Neural cell (in vitro differentiated cells): Measurements from ENCODE around the gene PLA2G4C.

Source experiments
- CTCF ChIP-seq: fragments of 450-650 bp; IDR thresholded peaks from 2 replicates; pipeline ENCODE4 v1.5.1; 2014; ENCODE audit warnings: antibody characterized with exemption, mild to moderate bottlenecking, moderate library complexity; ENCODE audit not compliant: poor library complexity, severe bottlenecking
- EZH2 ChIP-seq: fragments of 200-600, 300-800 bp; shearing (Covaris generic), sonication (generic); IDR thresholded peaks from 2 replicates; pipeline ENCODE4 v1.6.1; 2014; ENCODE audit warnings: antibody characterized with exemption, low read length, borderline replicate concordance, mild to moderate bottlenecking; ENCODE audit not compliant: insufficient read depth, poor library complexity, severe bottlenecking
- POLR2AphosphoS5 ChIP-seq: IDR thresholded peaks from 2 replicates; pipeline ENCODE4 v1.6.1; 2012
- SMC3 ChIP-seq: fragments of 450-650 bp; conservative IDR thresholded peaks from 2 replicates; pipeline ENCODE4 v1.6.1; 2014; ENCODE audit warnings: antibody characterized with exemption, mild to moderate bottlenecking, moderate library complexity; ENCODE audit not compliant: poor library complexity
- TAF1 ChIP-seq: IDR thresholded peaks from 2 replicates; pipeline ENCODE4 v1.6.1; 2012; ENCODE audit warnings: low read depth

- no peak for TF ChIP-seq CTCF
- no peak for TF ChIP-seq POLR2AphosphoS5
- TF ChIP-seq EZH2 = no peak
- TF ChIP-seq TAF1 = no peak
- TF ChIP-seq SMC3 = no peak
These were observed 89.9 kb downstream of the PLA2G4C start for GRCh38 chr19:48020686-48021085.
